SU-DHL-6 (cell line): ENCODE measurements around the gene COL1A1.

Source experiments
- H2AFZ ChIP-seq: fragments of 200-600 bp; sonication (generic); 2 replicates; pipeline ENCODE4 v1.6.1; 2014; ENCODE audit warnings: low read depth, mild to moderate bottlenecking, moderate library complexity, mixed read lengths, antibody characterized with exemption, low read length; ENCODE audit not compliant: severe bottlenecking
- H3F3A ChIP-seq: fragments of 200-600 bp; shearing (Covaris generic); 2 replicates; pipeline ENCODE4 v1.6.0; 2016; ENCODE audit warnings: antibody characterized with exemption, mild to moderate bottlenecking; ENCODE audit not compliant: insufficient read depth
- H3K27ac ChIP-seq: fragments of 200-600 bp; sonication (generic); 2 replicates; pipeline ENCODE4 v1.5.1; 2016; ENCODE audit warnings: low read depth, mild to moderate bottlenecking, low read length, moderate library complexity, mixed read lengths
- H3K27me3 ChIP-seq: fragments of 200-600 bp; sonication (generic), shearing (Covaris generic); 2 replicates; pipeline ENCODE4 v1.6.0; 2014; ENCODE audit warnings: mild to moderate bottlenecking, low read length
- H3K36me3 ChIP-seq: fragments of 200-600 bp; sonication (generic); 2 replicates; pipeline ENCODE4 v1.6.1; 2014; ENCODE audit warnings: mild to moderate bottlenecking, low read length, mixed read lengths
- H3K4me2 ChIP-seq: fragments of 300-600, 200-600 bp; shearing (Covaris generic), sonication (generic); 2 replicates; pipeline ENCODE4 v1.6.0; 2014; ENCODE audit warnings: low read length, low read depth, mild to moderate bottlenecking; ENCODE audit not compliant: poor library complexity, severe bottlenecking
- H3K4me3 ChIP-seq: fragments of 200-600 bp; sonication (generic); 2 replicates; pipeline ENCODE4 v1.5.1; 2014; ENCODE audit warnings: antibody characterized with exemption, low read length, mild to moderate bottlenecking, mixed read lengths; ENCODE audit not compliant: insufficient read depth, poor library complexity, severe bottlenecking
- H3K79me2 ChIP-seq: fragments of 200-600 bp; sonication (generic); 2 replicates; pipeline ENCODE4 v1.6.1; 2014; ENCODE audit warnings: mild to moderate bottlenecking, low read length, moderate library complexity; ENCODE audit not compliant: insufficient read depth
- H3K9ac ChIP-seq: fragments of 200-600 bp; sonication (generic); 2 replicates; pipeline ENCODE4 v1.7.0; 2014; ENCODE audit warnings: mild to moderate bottlenecking, low read length
- H3K9me2 ChIP-seq: fragments of 200-600 bp; sonication (generic); replicated peaks from 2 replicates; pipeline ENCODE4 v1.6.1; 2014; ENCODE audit warnings: low read length; ENCODE audit not compliant: insufficient read depth
- H3K9me3 ChIP-seq: fragments of 200-600 bp; sonication (generic); 2 replicates; pipeline ENCODE4 v1.6.1; 2014; ENCODE audit warnings: low read length, mixed read lengths; ENCODE audit not compliant: insufficient read depth
- H4K20me1 ChIP-seq: fragments of 200-600 bp; sonication (generic); 2 replicates; pipeline ENCODE4 v1.6.1; 2014; ENCODE audit warnings: low read depth, mild to moderate bottlenecking, antibody characterized with exemption, low read length, moderate library complexity, mixed read lengths
- CTCF ChIP-seq: fragments of 200-600 bp; sonication (generic); IDR thresholded peaks from one replicate; pipeline ENCODE4 v1.5.1; 2017; ENCODE audit warnings: antibody characterized with exemption, mild to moderate bottlenecking, low read length, moderate library complexity; ENCODE audit not compliant: insufficient read depth, poor library complexity, severe bottlenecking
- EZH2phosphoT487 ChIP-seq: fragments of 200-600 bp; sonication (generic), shearing (Covaris generic); conservative IDR thresholded peaks from 2 replicates; pipeline ENCODE4 v1.6.1; 2018; ENCODE audit warnings: mild to moderate bottlenecking, antibody characterized with exemption, low read length, moderate library complexity, mixed read lengths

The COL1A1 gene

GRCh38 chr17:50139950-50140885, 61.2 kb downstream of the COL1A1 start:
- H3K9me2 ChIP-seq: no peaks in the 10 kb centered on the region
- TF ChIP-seq CTCF: peak; percentile 78
- no peak for TF ChIP-seq EZH2phosphoT487
- H4K20me1 ChIP-seq: no peaks in the 10 kb centered on the region
- H3K79me2 ChIP-seq: no peaks in the 10 kb centered on the region
- no peaks in the 10 kb centered on the region for H3K27me3 ChIP-seq
- no peak overlapping the region for H3K4me2 ChIP-seq
- no peak overlapping the region for H3K9ac ChIP-seq
- no peaks in the 10 kb centered on the region for H3F3A ChIP-seq
- H3K9me3 ChIP-seq: no peaks in the 10 kb centered on the region
- H3K36me3 ChIP-seq: peaks cover 15% of the 10 kb centered on the region
- H3K27ac ChIP-seq: no peak overlapping the region
- no peak overlapping the region for H3K4me3 ChIP-seq
- no peak overlapping the region for H2AFZ ChIP-seq

- no peaks in the 10 kb centered on the region for H3K9me3 ChIP-seq
- H2AFZ ChIP-seq: no peak overlapping the region
- H3K27ac ChIP-seq: no peak overlapping the region
- H3K9ac ChIP-seq: no peak overlapping the region
- H3K4me2 ChIP-seq: no peak overlapping the region
- H3K4me3 ChIP-seq: no peak overlapping the region
- TF ChIP-seq CTCF (no peak), EZH2phosphoT487 (no peak)
- H3K27me3 ChIP-seq: no peaks in the 10 kb centered on the region
- no peaks in the 10 kb centered on the region for H3K9me2 ChIP-seq
- H3K79me2 ChIP-seq: no peaks in the 10 kb centered on the region
- H3K36me3 ChIP-seq: peaks cover 15% of the 10 kb centered on the region
- H4K20me1 ChIP-seq: no peaks in the 10 kb centered on the region
- no peaks in the 10 kb centered on the region for H3F3A ChIP-seq
Observed at GRCh38 chr17:50139185-50139783, 62.1 kb downstream of the COL1A1 start.

- TF ChIP-seq EZH2phosphoT487: no peak
- no peak for TF ChIP-seq CTCF
- H3K27ac ChIP-seq: no peak overlapping the region
- 0 out of 2 replicates have a peak, but pooled peaks cover 4% of the 10 kb centered on the region for H3F3A ChIP-seq
- H3K9ac ChIP-seq: no peak overlapping the region
- H3K79me2 ChIP-seq: no peaks in the 10 kb centered on the region
- no peak overlapping the region for H3K4me2 ChIP-seq
- no peak overlapping the region for H2AFZ ChIP-seq
- H3K36me3 ChIP-seq: peaks cover 15% of the 10 kb centered on the region
- no peaks in the 10 kb centered on the region for H3K27me3 ChIP-seq
- H3K4me3 ChIP-seq: no peak overlapping the region
- H4K20me1 ChIP-seq: no peaks in the 10 kb centered on the region
- no peaks in the 10 kb centered on the region for H3K9me3 ChIP-seq
- no peaks in the 10 kb centered on the region for H3K9me2 ChIP-seq
Observed at GRCh38 chr17:50137042-50137441, 64.4 kb downstream of the COL1A1 start.
